Measurements from ENCODE around the gene NDUFB7. TPM values are rescaled to one million over a fixed set of nuclear protein-coding genes. Genes with fewer than 3 reads are reported as not detected.

Gene NDUFB7
- total RNA-seq, 2 experiments from 2014 or later = 141 to 282 TPM

DNA sequence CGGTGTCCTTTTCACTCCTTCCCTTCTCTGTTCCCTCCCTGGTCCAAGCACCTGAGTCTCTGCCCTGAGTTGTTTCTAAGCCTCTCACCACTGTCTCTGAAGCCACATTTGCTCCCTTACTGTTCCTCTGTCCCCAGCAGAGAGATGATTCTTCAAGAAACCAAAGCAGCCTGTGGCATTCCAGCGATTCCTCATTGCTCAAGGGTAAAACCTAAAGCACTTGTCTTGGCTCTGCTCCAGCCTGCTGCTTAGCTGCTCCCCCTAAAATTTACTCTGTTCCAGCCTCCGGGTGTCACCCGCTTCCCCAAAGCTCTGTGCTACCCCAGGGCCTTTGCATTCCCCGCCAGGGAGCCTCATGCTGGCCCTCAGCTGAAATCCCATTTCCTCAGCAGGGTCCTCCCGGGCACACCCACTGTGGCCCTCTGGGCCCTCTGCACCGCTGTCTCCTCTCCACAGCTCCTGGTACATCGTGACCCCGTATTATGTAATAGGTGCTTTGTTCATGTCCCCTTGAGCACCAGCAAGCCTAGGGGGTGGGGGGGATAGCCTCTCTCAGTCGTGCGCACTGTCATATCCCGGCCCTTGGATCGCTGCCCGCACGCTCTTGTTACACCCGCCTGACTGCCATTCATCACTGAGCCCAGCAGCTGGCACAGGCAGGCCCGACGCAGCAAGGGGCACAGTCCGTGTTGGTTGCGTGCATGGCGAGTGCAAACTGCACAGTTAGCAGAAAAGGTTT is 26.7 kb downstream of the NDUFB7 start:
- no peak overlapping the region for H3K4me2 ChIP-seq (ENCODE audit: low read length)
- peaks cover 18% of the 10 kb centered on the region; the same call in 1 of the 2 replicates for H3K79me2 ChIP-seq (ENCODE audit: insufficient read depth, low read depth, low read length)
- peaks cover 9% of the 10 kb centered on the region for H3K4me1 ChIP-seq (ENCODE audit: insufficient read depth, low read length, poor library complexity, severe bottlenecking)
- no peaks in the 10 kb centered on the region for H3K9me3 ChIP-seq (ENCODE audit: low read length)
- no peak overlapping the region for H3K27ac ChIP-seq (ENCODE audit: low read depth, low read length, poor library complexity, severe bottlenecking)
- no TSS peak for BruUV-seq (replicated peaks)
- no peaks in the 10 kb centered on the region for H4K20me1 ChIP-seq (ENCODE audit: insufficient read depth, low read length)
- ChIA-PET CTCF (ENCODE audit: unreplicated experiment) (no interaction called here), POLR2A (interaction anchor here (0.6 to 0.7 kb wide), 2 partner anchors 17 to 719 kb away, joined by 3 read pairs; no protein-coding TSS in a partner anchor)
- H2AFZ ChIP-seq (ENCODE audit: low read length) = no peak overlapping the region
- DNase-seq (ENCODE audit: low spot score) = no peak
- no peak overlapping the region for H3K4me3 ChIP-seq (ENCODE audit: low read depth, low read length, poor library complexity, severe bottlenecking)
- no peaks in the 10 kb centered on the region for H3K9me2 ChIP-seq (ENCODE audit: insufficient read depth, low read length)
- H3K36me3 ChIP-seq (ENCODE audit: insufficient read depth, low read length) = peaks cover 16% of the 10 kb centered on the region
- intact Hi-C loops (cut with micrococcal nuclease; ENCODE audit: unreplicated experiment) = no loop called here
- TF ChIP-seq EZH2phosphoT487 (IDR thresholded peaks at IDR 0.05; ENCODE audit: borderline replicate concordance, low read depth, low read length) = no peak
- TF ChIP-seq, protein P1, sequence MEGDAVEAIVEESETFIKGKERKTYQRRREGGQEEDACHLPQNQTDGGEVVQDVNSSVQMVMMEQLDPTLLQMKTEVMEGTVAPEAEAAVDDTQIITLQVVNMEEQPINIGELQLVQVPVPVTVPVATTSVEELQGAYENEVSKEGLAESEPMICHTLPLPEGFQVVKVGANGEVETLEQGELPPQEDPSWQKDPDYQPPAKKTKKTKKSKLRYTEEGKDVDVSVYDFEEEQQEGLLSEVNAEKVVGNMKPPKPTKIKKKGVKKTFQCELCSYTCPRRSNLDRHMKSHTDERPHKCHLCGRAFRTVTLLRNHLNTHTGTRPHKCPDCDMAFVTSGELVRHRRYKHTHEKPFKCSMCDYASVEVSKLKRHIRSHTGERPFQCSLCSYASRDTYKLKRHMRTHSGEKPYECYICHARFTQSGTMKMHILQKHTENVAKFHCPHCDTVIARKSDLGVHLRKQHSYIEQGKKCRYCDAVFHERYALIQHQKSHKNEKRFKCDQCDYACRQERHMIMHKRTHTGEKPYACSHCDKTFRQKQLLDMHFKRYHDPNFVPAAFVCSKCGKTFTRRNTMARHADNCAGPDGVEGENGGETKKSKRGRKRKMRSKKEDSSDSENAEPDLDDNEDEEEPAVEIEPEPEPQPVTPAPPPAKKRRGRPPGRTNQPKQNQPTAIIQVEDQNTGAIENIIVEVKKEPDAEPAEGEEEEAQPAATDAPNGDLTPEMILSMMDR (conservative IDR thresholded peaks at IDR 0.05; ENCODE audit: low read length) = no peak

DNA sequence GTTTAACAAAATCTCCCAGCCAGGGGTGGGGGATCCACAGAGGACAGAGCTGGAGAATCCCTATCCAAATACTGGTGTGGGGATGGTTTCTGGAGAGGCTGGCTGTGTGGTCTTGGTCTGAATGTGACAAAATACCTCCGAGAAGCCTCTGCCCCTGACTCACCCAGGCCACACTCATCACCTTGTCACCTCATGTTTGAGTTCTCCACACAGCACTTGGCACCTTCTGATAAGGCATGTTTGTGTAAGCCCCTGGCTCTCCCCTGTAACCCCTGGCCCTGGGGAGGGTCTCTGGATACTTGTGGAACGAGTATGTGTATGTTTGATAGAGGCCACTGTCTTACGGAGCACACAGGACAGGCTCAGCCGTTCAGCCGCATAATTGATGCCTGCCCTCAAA is 27.8 kb downstream of the NDUFB7 start:
- POLR2A ChIA-PET = no interaction called here
- CTCF ChIA-PET (ENCODE audit: unreplicated experiment) = no interaction called here
- BruUV-seq (replicated peaks) = no TSS peak

More for the DNA sequence above, 27.8 kb downstream of the NDUFB7 start:
- Histone ChIP-seq H3K36me3 (ENCODE audit: insufficient read depth, low read length) (peaks cover 18% of the 10 kb centered on the region), H4K20me1 (ENCODE audit: insufficient read depth, low read length) (no peaks in the 10 kb centered on the region), H3K9me2 (ENCODE audit: insufficient read depth, low read length) (no peaks in the 10 kb centered on the region), H3K4me2 (ENCODE audit: low read length) (no peak overlapping the region), H3K4me3 (ENCODE audit: low read depth, low read length, poor library complexity, severe bottlenecking) (no peak overlapping the region), H3K4me1 (ENCODE audit: insufficient read depth, low read length, poor library complexity, severe bottlenecking) (peaks cover 6% of the 10 kb centered on the region), H3K27ac (ENCODE audit: low read depth, low read length, poor library complexity, severe bottlenecking) (no peak overlapping the region), H2AFZ (ENCODE audit: low read length) (no peak overlapping the region), H3K9me3 (ENCODE audit: low read length) (no peaks in the 10 kb centered on the region), H3K79me2 (ENCODE audit: insufficient read depth, low read depth, low read length) (peaks cover 23% of the 10 kb centered on the region; the same call in 1 of the 2 replicates)
- intact Hi-C loops (cut with micrococcal nuclease; ENCODE audit: unreplicated experiment) = no loop called here
- no peak for DNase-seq (ENCODE audit: low spot score)
- no peak for TF ChIP-seq EZH2phosphoT487 (IDR thresholded peaks at IDR 0.05; ENCODE audit: borderline replicate concordance, low read depth, low read length)
- TF ChIP-seq, protein P1 (conservative IDR thresholded peaks at IDR 0.05; ENCODE audit: low read length) = no peak
